Hepatocyte (in vitro differentiated cells): ENCODE measurements around the gene PAXX. TPM values are rescaled to one million over a fixed set of nuclear protein-coding genes. Genes with fewer than 3 reads are reported as not detected.

Experiments used
- DNase-seq: peaks from one replicate; pipeline ENCODE4 v3.0.0-alpha.2; 2016; ENCODE audit warnings: low spot score
- H2AFZ ChIP-seq: fragments of 200-600 bp; sonication (generic); 2 replicates; pipeline ENCODE4 v1.6.0; 2016; ENCODE audit warnings: antibody characterized with exemption, mild to moderate bottlenecking
- H3K27ac ChIP-seq: fragments of 200-600 bp; sonication (generic); 2 replicates; pipeline ENCODE4 v1.5.1; 2016; ENCODE audit warnings: mild to moderate bottlenecking
- H3K27me3 ChIP-seq: fragments of 200-600 bp; sonication (generic); 2 replicates; pipeline ENCODE4 v1.6.1; 2016
- H3K36me3 ChIP-seq: fragments of 200-600 bp; sonication (generic); replicated peaks from 2 replicates; pipeline ENCODE4 v1.5.1; 2016; ENCODE audit warnings: low read depth; ENCODE audit not compliant: insufficient read depth
- H3K4me1 ChIP-seq: fragments of 200-600 bp; sonication (generic); 2 replicates; pipeline ENCODE4 v1.5.1; 2016; ENCODE audit warnings: mild to moderate bottlenecking, moderate library complexity; ENCODE audit not compliant: insufficient read depth
- H3K4me2 ChIP-seq: fragments of 200-600 bp; sonication (generic); 2 replicates; pipeline ENCODE4 v1.6.0; 2016
- H3K4me3 ChIP-seq: fragments of 200-600 bp; sonication (generic); 2 replicates; pipeline ENCODE4 v1.5.1; 2016; ENCODE audit warnings: mild to moderate bottlenecking
- H3K79me2 ChIP-seq: fragments of 200-600 bp; sonication (generic); 2 replicates; pipeline ENCODE4 v1.6.0; 2017; ENCODE audit warnings: mild to moderate bottlenecking
- H3K9me2 ChIP-seq: fragments of 200-600 bp; sonication (generic); replicated peaks from 2 replicates; pipeline ENCODE4 v1.6.0; 2017; ENCODE audit warnings: mild to moderate bottlenecking; ENCODE audit not compliant: insufficient read depth
- H3K9me3 ChIP-seq: fragments of 200-600 bp; sonication (generic); 2 replicates; pipeline ENCODE4 v1.5.1; 2016; ENCODE audit warnings: low read depth, mild to moderate bottlenecking
- H4K20me1 ChIP-seq: fragments of 200-600 bp; sonication (generic); 2 replicates; pipeline ENCODE4 v1.6.0; 2016; ENCODE audit warnings: mild to moderate bottlenecking; ENCODE audit not compliant: insufficient read depth, poor library complexity, severe bottlenecking
- CTCF ChIP-seq: fragments of 200-600 bp; sonication (generic); IDR thresholded peaks from 2 replicates; pipeline ENCODE4 v1.5.1; 2016; ENCODE audit warnings: antibody characterized with exemption, mild to moderate bottlenecking; ENCODE audit not compliant: poor library complexity
- EZH2 ChIP-seq: fragments of 200-600 bp; sonication (generic); IDR thresholded peaks from 2 replicates; pipeline ENCODE4 v1.6.1; 2016; ENCODE audit warnings: antibody characterized with exemption, mild to moderate bottlenecking, borderline replicate concordance
- EZH2phosphoT487 ChIP-seq: fragments of 200-600 bp; sonication (generic); IDR thresholded peaks from one replicate; pipeline ENCODE4 v1.6.1; 2018; ENCODE audit warnings: antibody characterized with exemption, mild to moderate bottlenecking, low read depth, moderate library complexity; ENCODE audit not compliant: unreplicated experiment, severe bottlenecking
- WGBS: methylation state at CpG from one replicate; pipeline ENCODE4 v1.1.6; 2016; ENCODE audit warnings: low lambda C conversion rate; ENCODE audit errors: missing lambda C conversion rate; 5-methylcytosine and 5-hydroxymethylcytosine counted together
- polyA plus RNA-seq: library from polyadenylated mRNA; unstranded; fragments of >200 nt; fragmentation: Nextera tagmentation; extraction: Ambion mirVana; gene quantifications from 2 replicates; pipeline ENCODE4 v1.2.1, GENCODE V29; 2016
- total RNA-seq: library from RNA; depleted of rRNA; stranded (reverse); fragments of >200 nt; gene quantifications from 2 replicates; pipeline ENCODE4 v1.2.3, GENCODE V29; 2014

The PAXX gene
- total and polyA plus RNA-seq, 2 experiments from 2014 or later: 39.5 to 89.5 TPM

- Histone ChIP-seq H3K27me3 (no peaks in the 10 kb centered on the region), H4K20me1 (peaks cover 4% of the 10 kb centered on the region), H3K79me2 (peaks cover 26% of the 10 kb centered on the region), H3K9me2 (no peaks in the 10 kb centered on the region), H3K9me3 (no peaks in the 10 kb centered on the region), H2AFZ (no peak overlapping the region), H3K4me1 (peaks cover 20% of the 10 kb centered on the region), H3K27ac (no peak overlapping the region), H3K4me2 (no peak overlapping the region), H3K4me3 (no peak overlapping the region), H3K36me3 (no peaks in the 10 kb centered on the region)
- no peak for DNase-seq
- WGBS: 88% methylated on average over 24 of the region's 27 CpGs
- TF ChIP-seq CTCF (no peak), EZH2phosphoT487 (no peak), EZH2 (no peak)
These were observed 45.8 kb upstream of the PAXX start for GRCh38 chr9:136946228-136947027.

- peaks cover 20% of the 10 kb centered on the region for H3K79me2 ChIP-seq
- H3K27me3 ChIP-seq: no peaks in the 10 kb centered on the region
- H3K4me3 ChIP-seq: no peak overlapping the region
- peaks cover 20% of the 10 kb centered on the region for H3K4me1 ChIP-seq
- H3K9me3 ChIP-seq: no peaks in the 10 kb centered on the region
- no peak overlapping the region for H3K4me2 ChIP-seq
- 77% methylated on average over 24 of the region's 26 CpGs for whole genome bisulfite sequencing
- H2AFZ ChIP-seq: no peak overlapping the region
- no peak for DNase-seq
- H3K27ac ChIP-seq: peak overlapping the region; percentile 98
- no peaks in the 10 kb centered on the region for H3K9me2 ChIP-seq
- no peaks in the 10 kb centered on the region for H3K36me3 ChIP-seq
- peaks cover 4% of the 10 kb centered on the region for H4K20me1 ChIP-seq
- TF ChIP-seq EZH2phosphoT487 (no peak), EZH2 (no peak), CTCF (no peak)
These were observed 45.0 kb upstream of the PAXX start for GRCh38 chr9:136947028-136947891.

GRCh38 chr9:136947955-136948510, 44.2 kb upstream of the PAXX start:
- peak; percentile 58 for DNase-seq
- no peak overlapping the region for H2AFZ ChIP-seq
- H3K27me3 ChIP-seq: no peaks in the 10 kb centered on the region
- H3K4me2 ChIP-seq: no peak overlapping the region
- no peaks in the 10 kb centered on the region for H3K9me2 ChIP-seq
- WGBS: 50% methylated on average over 15 of the region's 15 CpGs
- H3K27ac ChIP-seq: peak overlapping the region; percentile 98
- H3K36me3 ChIP-seq: no peaks in the 10 kb centered on the region
- H3K4me1 ChIP-seq: peaks cover 17% of the 10 kb centered on the region
- no peaks in the 10 kb centered on the region for H3K9me3 ChIP-seq
- no peak overlapping the region for H3K4me3 ChIP-seq
- H3K79me2 ChIP-seq: peaks cover 13% of the 10 kb centered on the region
- H4K20me1 ChIP-seq: peaks cover 4% of the 10 kb centered on the region
- no peak for TF ChIP-seq EZH2
- TF ChIP-seq CTCF: peak; percentile 44
- TF ChIP-seq EZH2phosphoT487: no peak
